Activated CD4-positive, alpha-beta T cell treated with anti-CD3 and anti-CD28 coated beads, Interleukin-2, amount 50 U/mL, for 1 hour (primary cell): Measurements from ENCODE around the gene CYP4F8.
"Not testable (repeated sequence)": the region's sequence is repeated elsewhere in the genome, so short reads cannot be mapped to it uniquely, and the experiment has no call there.

Source experiments
- DNase-seq: peaks from one replicate; pipeline ENCODE4 v3.0.0-alpha.2; 2020

The CYP4F8 gene

GRCh38 chr19:15649526-15649925 is 34.5 kb downstream of the CYP4F8 start:
- no peak for DNase-seq

- not testable (repeated sequence) for DNase-seq
Measured at GRCh38 chr19:15650123-15650522, 35.1 kb downstream of the CYP4F8 start.

- DNase-seq, result no peak
Measured at GRCh38 chr19:15651791-15652190, 36.8 kb downstream of the CYP4F8 start.

- DNase-seq, result no peak
Measured at GRCh38 chr19:15652559-15653278, 37.7 kb downstream of the CYP4F8 start.

GRCh38 chr19:15656467-15656866 is 41.4 kb downstream of the CYP4F8 start:
- no peak for DNase-seq

GRCh38 chr19:15663247-15663646 is 48.2 kb downstream of the CYP4F8 start:
- DNase-seq, result no peak

GRCh38 chr19:15666186-15666585 is 51.2 kb downstream of the CYP4F8 start:
- DNase-seq, result no peak

- DNase-seq, result no peak
Measured at GRCh38 chr19:15666883-15667282, 51.9 kb downstream of the CYP4F8 start.

- no peak for DNase-seq
Measured at GRCh38 chr19:15669440-15669839, 54.4 kb downstream of the CYP4F8 start.

- DNase-seq, result no peak
Measured at GRCh38 chr19:15669891-15670290, 54.9 kb downstream of the CYP4F8 start.

GRCh38 chr19:15671237-15671821 is 56.3 kb downstream of the CYP4F8 start:
- DNase-seq, result no peak

GRCh38 chr19:15671891-15672579 is 57.0 kb downstream of the CYP4F8 start:
- DNase-seq, result no peak

- DNase-seq, result peak; percentile 26
Measured at GRCh38 chr19:15672580-15673175, 57.7 kb downstream of the CYP4F8 start, which contains the start of gene CYP4F12. Gene CYP4F12, plus strand, starts transcription at chr19:15673087. Its CDS starts 443 bp downstream, at chr19:15673530.

- DNase-seq, result no peak
Measured at GRCh38 chr19:15673176-15673654, 58.2 kb downstream of the CYP4F8 start.

- DNase-seq, result no peak
Measured at GRCh38 chr19:15675560-15675959, 60.5 kb downstream of the CYP4F8 start.

GRCh38 chr19:15679089-15679488 is 64.1 kb downstream of the CYP4F8 start:
- DNase-seq, result no peak

GRCh38 chr19:15679865-15680264 is 64.8 kb downstream of the CYP4F8 start:
- DNase-seq, result not testable (repeated sequence)
